NB4 (cell line): ENCODE data around the gene SH2D7.

Experiments used
- CTCF ChIP-seq: IDR thresholded peaks from one replicate; pipeline ENCODE4 v1.5.1; 2012; ENCODE audit warnings: low read depth, low read length
- POLR2A ChIP-seq: IDR thresholded peaks from 2 replicates; pipeline ENCODE4 v1.6.1; 2011; ENCODE audit warnings: mild to moderate bottlenecking; ENCODE audit not compliant: insufficient read length; ENCODE audit errors: extremely low read depth
- TF ChIP-seq, protein P1 (sequence below): IDR thresholded peaks from 2 replicates; pipeline ENCODE4 v1.6.1; 2011; ENCODE audit warnings: low read depth, low read length

DNA sequence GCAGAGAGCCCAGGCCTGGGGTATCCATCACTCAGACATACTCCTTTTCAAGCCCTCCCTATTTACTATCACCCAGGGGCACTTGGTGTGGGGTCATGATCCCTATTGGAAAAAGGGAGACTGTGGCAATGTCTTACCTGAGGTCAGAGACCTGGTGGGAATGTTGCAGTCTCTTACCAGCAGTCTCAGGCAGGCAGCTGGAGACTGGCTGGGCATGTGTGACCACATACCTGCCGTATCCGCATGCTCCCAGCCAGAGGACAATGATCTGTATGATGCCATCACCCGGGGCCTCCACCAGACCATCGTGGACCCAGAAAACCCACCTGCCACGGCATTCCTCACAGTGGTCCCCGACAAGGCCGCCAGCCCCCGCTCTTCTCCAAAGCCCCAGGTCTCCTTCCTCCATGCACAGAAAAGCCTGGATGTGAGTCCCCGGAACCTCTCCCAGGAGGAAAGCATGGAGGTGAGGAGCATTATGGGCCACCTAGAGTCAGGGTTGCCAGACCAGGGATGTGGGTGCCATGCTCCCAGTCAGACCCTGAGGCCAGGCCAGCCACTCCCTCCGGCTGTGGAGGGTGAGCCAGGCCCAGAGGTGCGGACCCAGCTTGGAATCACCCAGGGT lies 5.9 kb downstream of the SH2D7 start:
- TF ChIP-seq CTCF (no peak), POLR2A (no peak)
- TF ChIP-seq, protein P1, sequence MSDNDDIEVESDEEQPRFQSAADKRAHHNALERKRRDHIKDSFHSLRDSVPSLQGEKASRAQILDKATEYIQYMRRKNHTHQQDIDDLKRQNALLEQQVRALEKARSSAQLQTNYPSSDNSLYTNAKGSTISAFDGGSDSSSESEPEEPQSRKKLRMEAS = no peak
